NK-92 treated with Interleukin-12 subunit alpha and Interleukin-12 subunit beta, amount 100 ng/mL, for 24 hours (cell line): ENCODE data around the gene TOX2.
A peak's percentile ranks its signal among the peaks of the same experiment; 100 is the strongest.

Source experiments
- DNase-seq: peaks from one replicate; lab custom pipeline; 2025; lab: John Stamatoyannopoulos, UW

TOX2 gene

DNA sequence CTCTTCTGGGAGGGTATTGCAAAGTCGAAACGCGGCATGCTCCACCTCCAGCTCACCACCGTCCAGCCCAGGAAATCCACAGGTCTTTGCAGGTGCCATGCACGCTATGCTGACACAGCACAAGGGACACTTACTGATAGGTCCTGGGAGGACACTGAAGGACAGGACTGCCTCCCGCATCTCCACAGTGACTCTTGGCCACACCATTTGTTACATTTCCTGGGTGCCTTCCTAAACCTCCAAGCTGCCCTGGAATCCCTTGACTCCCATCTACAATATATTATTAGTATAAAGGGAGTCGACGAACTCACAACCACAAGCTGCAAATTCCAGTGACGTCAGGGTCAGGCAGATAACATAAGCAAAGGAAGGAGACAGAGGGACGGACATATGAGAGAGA lies 165.4 kb downstream of the TOX2 start:
- no peak for DNase-seq

DNA sequence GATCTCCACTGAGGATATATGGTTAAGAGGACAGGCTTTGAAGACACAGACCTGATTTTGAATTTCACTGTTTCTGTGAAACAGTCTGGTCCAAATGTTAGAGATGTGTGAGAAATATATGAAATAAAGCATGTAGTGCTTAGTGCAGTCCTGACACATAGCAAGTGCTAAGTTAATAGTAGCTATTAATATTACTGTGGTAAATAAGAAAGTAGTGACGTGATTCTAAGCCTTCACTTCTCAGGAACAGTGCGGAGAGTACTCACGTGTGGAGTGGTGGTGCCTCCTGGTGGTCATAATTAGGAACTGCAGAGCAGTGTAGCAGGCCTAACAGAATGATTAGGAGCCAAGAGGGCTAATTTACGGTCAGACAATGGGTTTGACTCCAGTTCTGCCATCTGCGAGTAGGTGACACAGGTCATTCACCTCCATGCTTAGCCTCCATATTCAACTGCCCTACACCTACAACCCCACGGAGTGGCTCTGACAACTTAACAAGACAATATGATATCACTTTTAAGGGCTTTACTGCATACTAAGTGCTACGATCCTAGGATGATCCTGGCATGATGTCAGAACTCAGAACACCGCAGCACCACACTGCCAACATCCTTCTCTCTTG lies 166.1 kb downstream of the TOX2 start:
- DNase-seq: peak; percentile 49

DNA sequence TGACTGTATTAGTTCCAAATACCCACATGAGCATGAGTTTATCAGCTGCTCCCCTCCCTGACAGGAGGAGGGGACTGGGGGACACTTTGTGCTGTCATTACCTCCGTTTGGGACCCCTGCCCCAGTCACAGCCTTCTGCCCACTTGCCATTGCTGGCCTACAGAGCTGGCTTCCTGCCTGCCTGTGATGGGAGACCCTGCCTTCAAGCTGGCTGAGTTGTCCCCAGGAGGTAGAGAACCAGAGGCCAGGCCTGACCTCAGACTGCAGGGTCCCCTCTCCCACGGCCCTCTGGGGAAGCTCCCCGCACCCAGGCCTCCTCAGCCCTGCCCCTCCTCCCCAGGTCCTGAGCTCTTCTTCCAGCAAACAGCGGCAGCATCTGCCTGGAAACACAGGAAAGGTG lies 166.8 kb downstream of the TOX2 start:
- DNase-seq: no peak

DNA sequence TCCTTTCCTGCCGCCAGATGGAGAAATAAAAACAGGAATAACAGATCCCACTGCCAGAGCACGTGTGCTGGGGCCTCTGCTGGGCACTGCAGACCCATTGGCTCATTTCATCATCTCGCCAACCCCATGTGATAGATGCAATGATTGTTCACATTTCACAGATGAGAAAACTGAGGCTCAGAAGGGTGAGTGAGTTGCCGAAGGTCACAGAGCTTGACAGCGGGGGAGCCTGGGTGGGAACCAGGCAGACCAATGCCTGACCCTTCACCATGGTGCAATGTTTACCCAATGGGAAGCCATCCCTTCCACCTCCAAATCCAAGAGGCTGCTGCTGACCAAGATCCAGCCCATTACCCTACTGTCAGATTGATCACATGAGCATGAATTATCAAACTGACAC lies 167.2 kb downstream of the TOX2 start:
- DNase-seq: no peak

DNA sequence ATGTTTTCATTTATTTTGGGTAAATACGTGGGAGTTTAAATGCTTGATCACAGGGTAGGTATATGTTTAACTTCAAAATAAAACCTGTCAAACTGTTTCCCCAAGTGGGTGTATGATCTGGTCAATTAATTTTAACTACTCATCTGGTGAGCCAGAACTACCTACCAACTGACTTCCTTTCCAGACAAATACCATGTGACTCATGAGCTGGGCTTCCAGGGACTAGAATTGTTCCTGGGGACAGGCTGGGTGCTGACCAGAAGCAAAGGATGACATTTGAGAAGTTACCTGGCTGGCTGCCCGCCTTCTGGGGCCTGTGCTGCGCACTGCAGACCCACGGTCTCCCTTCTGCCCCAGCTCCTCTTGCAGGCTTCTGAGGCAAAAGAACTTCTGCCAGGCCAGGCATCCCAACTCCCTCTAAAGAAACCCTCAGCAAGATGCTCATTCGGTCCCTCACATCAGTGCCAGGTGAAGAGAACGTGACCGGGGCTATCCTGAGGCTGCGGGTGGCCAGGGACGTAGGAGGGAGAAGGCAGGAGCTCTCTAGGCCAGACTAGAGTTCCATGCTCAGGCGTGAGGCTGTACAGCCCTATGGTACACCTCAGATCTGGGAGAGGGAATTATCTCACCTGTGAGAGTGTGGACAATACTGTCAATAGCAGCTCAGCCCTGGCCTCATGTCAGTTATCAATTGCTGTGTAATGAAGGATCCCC lies 168.7 kb downstream of the TOX2 start:
- DNase-seq: no peak

DNA sequence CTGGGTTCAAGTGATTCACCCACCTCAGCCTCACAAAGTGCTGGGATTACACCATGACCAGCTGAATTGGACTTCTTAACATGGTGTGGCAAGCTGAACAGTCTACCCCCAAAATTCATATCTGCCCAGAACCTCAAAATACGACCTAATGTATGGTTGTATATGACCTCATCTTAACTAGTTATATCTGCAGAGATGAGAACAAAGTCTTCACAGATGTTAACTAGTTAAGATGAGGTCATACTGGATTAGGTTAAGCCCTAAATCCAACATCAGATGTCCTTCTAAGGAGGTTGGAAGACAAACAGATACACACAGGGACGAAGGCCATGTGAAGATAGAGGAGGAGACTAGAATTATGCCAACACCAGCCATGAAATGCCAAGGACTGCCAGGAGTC lies 169.8 kb downstream of the TOX2 start:
- DNase-seq: no peak

DNA sequence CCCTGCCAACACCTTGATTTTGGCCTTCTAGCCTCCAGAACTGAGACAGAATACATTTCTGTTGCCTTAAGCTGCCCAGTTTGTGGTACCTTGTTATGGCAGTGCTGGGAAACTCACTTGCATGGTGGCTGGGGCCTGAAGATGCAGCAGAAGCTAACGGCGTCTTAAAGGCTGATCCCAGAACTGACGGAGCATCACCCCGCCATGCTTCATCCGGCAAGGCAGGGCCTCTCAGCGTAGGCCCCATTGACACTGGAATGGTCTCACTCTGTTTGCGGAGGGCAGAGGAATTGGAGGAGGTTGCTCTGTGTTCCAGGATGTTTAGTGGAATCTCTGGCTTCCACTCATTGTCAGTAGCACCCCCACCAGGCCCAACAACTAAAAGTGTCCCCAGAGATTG lies 170.2 kb downstream of the TOX2 start:
- DNase-seq: no peak

DNA sequence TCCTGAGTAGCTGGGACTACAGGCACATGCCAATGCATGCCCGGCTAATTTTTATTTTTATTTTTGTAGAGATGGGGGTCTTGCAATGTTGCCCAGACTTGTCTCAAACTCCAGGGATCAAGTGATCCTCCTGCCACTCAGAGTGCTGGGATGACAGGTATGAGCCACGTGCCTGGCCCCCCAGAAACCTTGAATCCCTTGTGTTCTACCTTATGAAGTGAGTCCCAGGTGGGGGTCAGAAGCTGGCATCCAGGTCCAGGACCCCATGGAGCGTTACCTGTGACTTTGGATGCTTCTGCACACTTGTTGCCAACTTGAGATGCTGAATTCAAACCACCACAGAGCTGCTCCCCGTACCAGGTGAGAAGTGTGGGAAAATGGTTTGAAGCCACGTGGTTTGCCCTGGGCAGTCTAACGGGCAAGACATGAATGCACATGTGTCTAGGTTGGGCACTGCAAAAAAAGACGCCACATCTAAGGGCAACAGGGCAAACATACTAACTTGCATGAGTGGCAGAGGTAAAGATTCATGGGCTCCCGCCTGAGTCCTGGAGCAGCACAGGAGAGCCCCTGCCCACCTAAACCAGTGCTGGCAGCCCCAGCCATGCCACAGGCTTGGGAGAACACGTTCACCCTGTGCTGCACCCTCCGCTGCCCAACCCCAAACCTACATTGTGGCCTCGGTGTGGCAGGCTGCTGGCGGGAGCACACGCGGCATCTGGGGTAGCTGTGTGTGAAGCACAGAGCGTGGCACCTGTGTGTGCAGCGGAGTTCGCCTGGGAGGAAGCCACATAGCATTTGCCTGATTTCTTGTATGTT lies 171.2 kb downstream of the TOX2 start:
- DNase-seq: no peak

DNA sequence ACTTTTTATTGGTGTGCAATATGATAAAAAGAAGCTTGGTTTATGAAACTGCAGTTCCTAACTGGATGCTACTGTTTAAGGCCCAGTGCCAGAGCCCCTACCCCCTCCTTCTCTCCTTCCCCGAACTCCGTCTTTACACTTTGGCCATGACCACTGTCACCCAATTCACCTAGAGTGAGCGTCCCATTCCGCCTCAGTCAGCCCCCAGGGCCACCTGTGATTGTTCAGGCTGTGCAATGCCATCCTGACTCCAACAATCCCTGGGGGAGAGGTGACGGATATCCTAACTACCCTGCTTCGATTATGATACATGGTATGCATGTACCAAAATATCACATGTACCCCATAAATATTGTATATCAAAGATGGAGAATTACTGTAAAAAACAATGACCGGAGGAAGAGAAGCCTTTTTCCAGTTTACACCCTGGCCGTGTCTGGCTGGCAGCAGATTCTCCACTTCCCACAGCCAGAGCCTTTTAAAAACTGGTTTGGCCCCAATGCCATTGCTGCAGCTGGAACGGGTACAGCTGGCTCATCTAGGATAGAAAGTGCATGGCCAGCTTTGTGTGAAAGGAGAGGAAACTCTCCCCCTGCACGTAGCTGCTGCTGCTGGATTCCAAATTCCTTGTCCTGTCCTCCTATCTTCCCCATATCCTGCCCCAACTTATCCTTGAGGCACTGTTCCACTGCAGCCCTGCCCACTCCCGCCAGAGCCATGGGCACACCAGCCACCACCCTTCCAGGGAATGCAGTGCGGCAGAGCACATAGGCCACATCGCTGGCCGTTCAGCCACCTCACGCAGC lies 172.6 kb downstream of the TOX2 start:
- DNase-seq: no peak

DNA sequence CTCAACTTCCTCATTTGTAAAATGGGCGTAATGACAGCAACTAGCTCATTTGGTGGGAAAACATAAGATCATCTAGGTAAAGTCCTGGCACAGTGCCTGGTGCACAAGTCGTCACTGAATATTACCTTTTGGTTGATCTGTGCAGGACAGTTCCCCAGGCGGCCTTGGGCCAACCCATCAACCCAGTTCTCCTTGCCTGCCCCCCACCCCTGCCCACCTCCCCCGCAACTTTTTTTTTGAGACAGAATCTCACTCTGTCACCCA lies 173.1 kb downstream of the TOX2 start:
- no peak for DNase-seq

DNA sequence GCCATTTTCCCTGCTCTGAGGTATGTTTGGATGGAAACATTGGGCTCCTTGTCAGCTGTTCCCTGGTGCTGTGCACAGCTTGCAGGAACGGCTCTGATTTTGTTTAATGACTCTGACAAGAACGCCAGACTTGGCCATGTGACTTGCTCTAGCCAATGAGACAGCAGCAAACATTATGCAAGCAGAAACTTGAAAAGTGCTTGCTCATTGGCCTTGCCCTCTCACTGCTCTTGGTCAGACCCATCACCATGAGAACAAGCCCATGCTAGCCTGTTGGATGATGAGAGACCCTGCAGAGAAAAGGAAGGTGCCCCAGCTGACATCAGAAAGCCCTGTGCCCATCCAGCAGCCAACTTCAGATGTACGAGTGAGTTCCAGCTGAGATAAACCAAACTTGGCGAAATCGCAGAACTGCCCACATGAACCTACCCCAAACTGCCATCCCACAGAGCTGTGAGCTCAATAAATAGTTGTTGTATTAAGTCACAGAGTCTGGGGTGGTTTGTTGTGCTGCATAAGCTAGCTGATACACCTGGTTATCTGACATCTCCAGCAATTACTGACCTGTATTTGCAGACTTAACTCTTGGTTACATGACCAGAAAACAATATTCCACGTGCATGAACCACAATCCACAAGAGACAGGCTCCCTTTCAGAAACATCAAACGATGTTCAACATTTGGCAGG lies 175.5 kb downstream of the TOX2 start:
- no peak for DNase-seq

DNA sequence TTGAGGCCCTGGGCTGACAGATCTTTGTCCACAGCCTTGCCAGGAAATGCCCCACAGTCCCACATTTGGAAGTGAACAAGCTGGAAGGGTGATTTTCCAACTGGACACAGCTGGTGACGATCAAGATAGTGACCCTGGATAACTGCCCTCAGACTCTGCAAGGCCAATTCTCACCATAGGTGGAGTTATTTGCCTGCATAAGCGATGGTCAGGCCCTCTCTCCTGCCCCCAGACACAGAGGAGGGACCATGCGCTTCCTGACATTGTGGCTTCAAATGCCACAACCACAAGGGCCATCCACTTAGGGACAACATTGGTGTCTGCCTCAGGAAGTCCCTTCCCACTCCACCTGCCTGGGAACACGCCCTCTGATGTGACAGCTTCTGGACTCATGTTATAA lies 176.4 kb downstream of the TOX2 start:
- DNase-seq: no peak

DNA sequence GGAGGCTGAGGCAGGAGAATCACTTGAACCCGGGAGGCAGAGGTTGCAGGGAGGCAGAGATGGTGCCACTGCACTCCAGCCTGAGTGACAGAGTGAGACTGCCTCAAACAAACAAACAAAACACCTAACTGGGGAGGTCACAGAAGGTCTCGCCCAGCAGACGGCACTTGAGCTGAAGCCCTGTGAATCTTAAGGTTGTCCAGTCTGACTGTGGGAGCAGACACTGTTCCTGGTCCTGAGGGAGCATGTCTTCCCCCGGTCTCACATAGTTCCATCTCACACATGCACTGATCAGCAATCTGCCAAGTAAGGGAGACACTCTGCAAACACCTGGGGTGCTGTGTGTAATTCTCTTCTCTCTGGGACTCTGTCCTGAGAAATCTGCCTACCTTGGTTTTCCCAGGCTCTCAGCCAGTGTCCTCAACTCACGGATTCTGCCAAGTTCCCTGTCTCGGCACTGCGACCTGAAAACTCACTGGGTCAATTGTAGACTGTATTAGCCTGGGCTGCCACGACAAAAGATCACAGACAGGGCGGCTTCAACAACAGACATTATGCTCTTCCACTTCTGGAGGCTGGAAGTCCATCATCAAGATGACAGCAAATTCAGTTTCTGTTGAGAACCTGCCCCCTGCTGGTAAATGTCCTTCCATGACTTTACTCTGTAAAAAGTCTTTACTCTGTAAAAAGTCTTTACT lies 178.0 kb downstream of the TOX2 start:
- peak; percentile 21 for DNase-seq

DNA sequence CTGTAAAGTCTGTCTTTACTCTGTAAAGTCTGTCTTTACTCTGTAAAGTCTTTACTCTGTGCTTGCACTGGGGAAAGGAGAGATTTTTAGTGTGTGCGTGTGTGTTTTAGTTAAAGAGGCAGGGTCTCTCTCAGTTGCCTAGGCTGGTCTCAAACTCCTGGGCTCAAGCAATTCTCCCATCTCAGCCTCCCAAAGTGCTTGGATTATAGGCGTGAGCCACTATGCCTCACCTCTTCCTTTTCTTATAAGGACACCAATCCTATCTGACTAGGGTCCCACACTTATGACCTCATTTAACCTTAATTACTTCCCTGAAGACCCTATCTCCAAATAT lies 178.6 kb downstream of the TOX2 start:
- no peak for DNase-seq

DNA sequence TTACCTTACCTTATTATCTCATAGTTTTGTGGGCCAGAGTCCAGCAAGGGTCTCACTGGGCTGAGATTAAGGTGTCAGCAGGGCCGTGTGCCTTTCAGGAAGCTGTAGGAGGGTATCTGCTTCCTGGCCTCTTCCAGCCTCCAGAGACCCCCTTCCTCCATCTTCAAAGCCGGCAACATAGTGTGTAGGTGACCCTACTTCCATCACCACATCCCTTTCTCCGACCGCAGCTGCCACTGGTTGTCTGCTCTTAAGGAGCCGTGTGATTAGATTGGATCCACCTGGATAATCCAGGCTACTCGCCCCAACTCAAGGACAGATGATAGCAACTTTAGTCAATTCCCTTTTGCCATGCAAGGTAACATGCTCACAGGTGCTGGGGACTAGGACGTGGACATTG lies 181.2 kb downstream of the TOX2 start:
- DNase-seq: no peak

DNA sequence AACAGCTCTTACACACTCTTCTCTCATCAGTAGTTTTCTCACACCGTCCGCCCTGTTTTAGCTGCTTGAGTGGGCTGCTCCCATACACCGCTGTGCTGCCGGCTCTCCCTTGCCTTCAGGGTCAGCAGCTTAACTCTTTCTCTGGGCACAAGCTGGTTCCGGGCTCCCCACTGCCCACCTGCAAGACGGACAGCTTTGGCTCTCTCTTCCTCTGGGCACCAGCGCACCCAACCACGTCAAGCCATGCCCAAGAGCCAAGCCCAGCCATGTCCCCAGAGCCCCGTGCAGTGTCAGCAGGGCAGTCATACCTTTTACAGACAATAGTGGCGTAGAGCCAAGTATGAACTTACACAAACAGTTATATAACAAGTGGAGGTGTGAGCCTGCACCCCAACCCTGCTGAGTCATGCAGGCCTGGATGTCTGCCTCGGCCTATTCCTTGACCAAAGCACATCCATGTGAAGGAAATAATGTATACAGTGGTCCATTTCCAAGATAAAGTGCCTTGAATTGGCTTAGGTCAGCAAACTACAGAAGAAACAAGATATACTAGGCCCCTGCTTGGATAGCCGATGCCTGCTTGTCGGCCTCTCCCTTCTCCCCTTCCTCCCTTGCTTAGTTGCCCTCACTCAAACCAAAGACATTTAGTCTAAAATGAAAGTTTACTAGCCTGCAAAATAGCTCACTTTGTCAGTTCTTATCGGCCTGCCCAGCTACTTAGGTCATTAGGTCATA lies 183.0 kb downstream of the TOX2 start:
- DNase-seq: no peak

DNA sequence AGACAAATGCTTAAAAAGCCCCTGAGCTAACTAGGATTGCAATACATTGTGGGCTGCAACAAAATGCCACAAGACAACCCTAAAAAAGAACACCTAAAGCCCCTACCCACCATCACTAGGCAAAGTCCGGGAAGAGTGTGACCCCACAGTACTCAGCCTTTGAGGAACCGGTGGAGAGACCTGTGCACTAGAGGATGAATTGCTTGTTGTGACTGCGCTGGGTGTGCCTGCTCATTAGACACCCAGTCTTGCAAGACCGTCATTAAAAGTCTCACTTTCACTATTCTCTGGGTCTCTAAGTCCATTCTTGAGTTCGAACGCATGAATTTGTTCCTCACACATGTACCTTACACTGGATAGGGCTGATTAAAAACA lies 183.6 kb downstream of the TOX2 start:
- no peak for DNase-seq

DNA sequence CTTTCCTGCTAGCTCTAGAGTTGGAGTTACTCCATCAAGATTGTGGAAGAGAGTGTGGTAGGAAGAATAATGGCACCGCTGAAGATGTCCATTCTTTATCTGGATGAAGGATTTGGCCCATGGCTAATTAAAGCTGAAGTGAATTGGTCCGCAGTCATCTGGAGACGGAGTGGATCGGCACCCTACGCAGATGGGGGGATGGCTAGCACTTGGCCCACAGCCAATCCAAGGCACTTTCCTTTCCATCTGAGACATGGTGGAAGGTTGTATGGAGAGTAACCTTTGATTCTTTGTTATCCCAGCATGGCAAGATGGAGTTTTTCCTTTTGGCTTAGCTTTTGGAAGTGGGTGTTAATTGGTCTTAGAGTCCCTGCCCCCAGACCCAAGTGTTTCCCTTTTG lies 184.0 kb downstream of the TOX2 start:
- DNase-seq: no peak

DNA sequence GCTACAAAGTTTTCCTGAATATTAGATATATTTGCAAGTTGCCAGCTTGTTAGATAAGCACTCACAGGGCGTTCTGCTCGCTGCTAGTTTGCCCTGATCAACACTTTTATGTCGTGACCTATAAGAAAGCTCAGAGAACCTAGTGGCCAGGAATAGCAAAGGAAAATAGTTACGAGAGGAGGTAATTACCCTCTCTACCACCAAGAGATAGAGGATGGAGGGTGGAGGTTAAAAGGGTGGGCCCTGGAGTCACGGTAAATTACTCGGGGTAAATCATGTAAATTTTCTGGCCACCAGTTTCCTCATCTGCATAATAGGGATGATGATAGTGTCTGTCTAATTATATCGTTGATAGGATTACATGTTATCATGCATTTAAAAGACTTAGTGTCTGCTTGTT lies 185.2 kb downstream of the TOX2 start:
- DNase-seq: no peak

DNA sequence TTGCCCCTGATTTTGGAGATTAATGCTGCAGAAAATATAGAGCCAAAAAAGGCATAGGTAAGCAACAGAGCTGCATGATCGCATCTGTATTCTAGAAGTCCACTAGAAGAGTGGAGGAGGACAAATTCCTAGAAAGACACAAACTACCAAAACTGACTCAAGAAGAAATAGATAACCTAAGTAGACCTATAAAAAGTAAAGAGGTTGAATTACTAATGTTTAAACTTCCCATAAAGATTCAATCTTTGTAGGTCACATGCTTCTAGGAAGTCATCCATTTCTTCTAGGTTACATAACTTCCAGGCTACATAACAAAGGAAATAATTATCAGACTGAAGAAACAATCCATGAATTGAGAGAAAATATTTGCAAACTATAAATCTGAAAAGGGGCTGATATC lies 187.9 kb downstream of the TOX2 start:
- no peak for DNase-seq
